ENCODE results near the gene TRIM14. TPM values are rescaled to one million over a fixed set of nuclear protein-coding genes. Genes with fewer than 3 reads are reported as not detected.
"Not testable (repeated sequence)": the region's sequence is repeated elsewhere in the genome, so short reads cannot be mapped to it uniquely, and the experiment has no call there.

The TRIM14 gene
- total RNA-seq, 1 donor from 2014 or later = 1.5 TPM

GRCh38 chr9:98107926-98108325, 11.1 kb downstream of the TRIM14 start:
- no peak for DNase-seq

GRCh38 chr9:98105006-98105405, 14.0 kb downstream of the TRIM14 start:
- DNase-seq = no peak

GRCh38 chr9:98104445-98104881, 14.6 kb downstream of the TRIM14 start:
- DNase-seq = no peak

GRCh38 chr9:98101868-98102273, 17.2 kb downstream of the TRIM14 start:
- no peak for DNase-seq

- no peak for DNase-seq
Measured at GRCh38 chr9:98101416-98101815, 17.6 kb downstream of the TRIM14 start.

GRCh38 chr9:98100456-98100855, 18.6 kb downstream of the TRIM14 start:
- no peak for DNase-seq

GRCh38 chr9:98099898-98100297, 19.1 kb downstream of the TRIM14 start:
- no peak for DNase-seq

- DNase-seq = no peak
Measured at GRCh38 chr9:98099346-98099745, 19.7 kb downstream of the TRIM14 start.

- no peak for DNase-seq
Measured at GRCh38 chr9:98097836-98098235, 21.2 kb downstream of the TRIM14 start.

GRCh38 chr9:98096091-98096490, 22.9 kb downstream of the TRIM14 start:
- no peak for DNase-seq

- DNase-seq = no peak
Measured at GRCh38 chr9:98095401-98095800, 23.6 kb downstream of the TRIM14 start.

GRCh38 chr9:98094851-98095250, 24.2 kb downstream of the TRIM14 start:
- DNase-seq = no peak

- DNase-seq = no peak
Measured at GRCh38 chr9:98094316-98094715, 24.7 kb downstream of the TRIM14 start.

GRCh38 chr9:98092613-98092931, 26.4 kb downstream of the TRIM14 start:
- DNase-seq = no peak

- DNase-seq = no peak
Measured at GRCh38 chr9:98091735-98092612, 27.0 kb downstream of the TRIM14 start.

GRCh38 chr9:98090674-98091073, 28.3 kb downstream of the TRIM14 start:
- not testable (repeated sequence) for DNase-seq

GRCh38 chr9:98087420-98088354, 31.3 kb downstream of the TRIM14 start:
- peak; percentile 80 for DNase-seq

GRCh38 chr9:98086461-98086860, 32.6 kb downstream of the TRIM14 start:
- no peak for DNase-seq

GRCh38 chr9:98085944-98086343, 33.1 kb downstream of the TRIM14 start:
- no peak for DNase-seq

GRCh38 chr9:98085058-98085457, 34.0 kb downstream of the TRIM14 start:
- DNase-seq = no peak

GRCh38 chr9:98084396-98084795, 34.6 kb downstream of the TRIM14 start:
- no peak for DNase-seq

GRCh38 chr9:98083566-98084183, 35.3 kb downstream of the TRIM14 start:
- no peak for DNase-seq

GRCh38 chr9:98083061-98083501, 35.9 kb downstream of the TRIM14 start:
- DNase-seq = no peak
